Suprapubic skin (tissue), 4 donors: ENCODE results near the gene ZNF282.

Source experiments
- EP300 ChIP-seq: sonication (generic); formaldehyde crosslinking; IDR thresholded peaks from one replicate; pipeline ENCODE4 v1.6.1; 2017; ENCODE audit warnings: antibody characterized with exemption
- POLR2A ChIP-seq, 2 donors: fragments of 450-650 bp; IDR thresholded peaks; one replicate each; pipeline ENCODE4 v1.6.1; 2017; ENCODE audit warnings: antibody characterized with exemption in 2 of 2, mild to moderate bottlenecking in 2 of 2, moderate library complexity in 2 of 2
- POLR2AphosphoS5 ChIP-seq, 3 donors: sonication (generic); formaldehyde crosslinking; IDR thresholded peaks; one replicate each; pipeline ENCODE4 v1.6.1; 2017; ENCODE audit warnings: antibody characterized with exemption in 3 of 3
- TF ChIP-seq, protein P1 (sequence below), 2 donors: fragments of 200-600 bp in 1 of 2; fragments of 450-650 bp in 1 of 2; sonication (generic) in 1 of 2; IDR thresholded peaks; one replicate each; pipeline ENCODE4 v1.5.1; 2016 to 2019; ENCODE audit warnings: antibody characterized with exemption in 2 of 2, mild to moderate bottlenecking in 1 of 2, moderate library complexity in 1 of 2

DNA sequence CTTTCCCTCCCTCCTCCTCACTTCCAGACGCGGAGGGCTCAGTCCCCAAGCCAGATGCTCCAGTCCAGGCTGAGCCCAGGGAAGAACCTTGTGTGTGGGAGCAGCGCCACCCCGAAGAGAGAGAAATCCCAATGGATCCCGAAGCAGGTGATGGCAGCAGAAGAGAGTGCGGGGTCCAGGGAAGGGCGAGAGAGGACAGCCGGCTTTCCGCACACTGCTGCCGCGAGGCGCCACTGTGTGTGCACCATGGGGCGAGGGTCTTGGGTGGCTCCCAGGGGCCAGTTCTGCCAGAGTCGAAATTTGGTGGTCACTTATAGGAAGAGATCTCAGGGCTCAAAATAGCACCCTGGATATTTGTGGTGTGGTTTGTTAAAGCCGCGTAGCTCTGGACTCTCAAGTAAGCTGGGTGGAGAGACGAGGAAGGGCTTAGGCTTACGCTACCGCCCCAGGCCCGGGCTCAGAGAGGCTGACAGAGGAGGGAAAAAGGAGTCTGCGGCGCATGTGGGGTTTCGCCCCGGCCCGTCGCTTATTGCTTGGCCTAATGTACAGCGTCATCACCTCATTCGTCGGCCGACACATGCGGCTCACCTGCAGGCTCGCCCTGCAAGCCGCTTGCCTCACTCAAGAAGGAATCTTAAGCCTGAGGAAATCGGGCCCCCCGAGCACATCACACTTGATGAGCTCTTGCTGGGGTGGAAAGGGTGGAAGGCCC is 12.1 kb downstream of the ZNF282 start:
- TF ChIP-seq, protein P1, sequence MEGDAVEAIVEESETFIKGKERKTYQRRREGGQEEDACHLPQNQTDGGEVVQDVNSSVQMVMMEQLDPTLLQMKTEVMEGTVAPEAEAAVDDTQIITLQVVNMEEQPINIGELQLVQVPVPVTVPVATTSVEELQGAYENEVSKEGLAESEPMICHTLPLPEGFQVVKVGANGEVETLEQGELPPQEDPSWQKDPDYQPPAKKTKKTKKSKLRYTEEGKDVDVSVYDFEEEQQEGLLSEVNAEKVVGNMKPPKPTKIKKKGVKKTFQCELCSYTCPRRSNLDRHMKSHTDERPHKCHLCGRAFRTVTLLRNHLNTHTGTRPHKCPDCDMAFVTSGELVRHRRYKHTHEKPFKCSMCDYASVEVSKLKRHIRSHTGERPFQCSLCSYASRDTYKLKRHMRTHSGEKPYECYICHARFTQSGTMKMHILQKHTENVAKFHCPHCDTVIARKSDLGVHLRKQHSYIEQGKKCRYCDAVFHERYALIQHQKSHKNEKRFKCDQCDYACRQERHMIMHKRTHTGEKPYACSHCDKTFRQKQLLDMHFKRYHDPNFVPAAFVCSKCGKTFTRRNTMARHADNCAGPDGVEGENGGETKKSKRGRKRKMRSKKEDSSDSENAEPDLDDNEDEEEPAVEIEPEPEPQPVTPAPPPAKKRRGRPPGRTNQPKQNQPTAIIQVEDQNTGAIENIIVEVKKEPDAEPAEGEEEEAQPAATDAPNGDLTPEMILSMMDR (IDR thresholded peaks at IDR 0.05), result no peak
- no peak for TF ChIP-seq POLR2A (IDR thresholded peaks at IDR 0.05)
- TF ChIP-seq POLR2AphosphoS5 (IDR thresholded peaks at IDR 0.05), result no peak
- no peak for TF ChIP-seq EP300
